HG03378 (cell line): Measurements from ENCODE around the gene CNTNAP3.
"Not testable (repeated sequence)": the region's sequence is repeated elsewhere in the genome, so short reads cannot be mapped to it uniquely, and the experiment has no call there.

Experiments used
- ATAC-seq: cut with Tn5 transposase; IDR thresholded peaks from one replicate; pipeline ENCODE4 v1.9.1; 2021; ENCODE audit warnings: mild to moderate bottlenecking, moderate library complexity; ENCODE audit not compliant: unreplicated experiment

Gene CNTNAP3

GRCh38 chr9:39287980-39288379, at the start of gene CNTNAP3:
Gene CNTNAP3, minus strand, starts transcription at chr9:39288167. Its CDS starts 103 bp downstream, at chr9:39288064.
- ATAC-seq = not testable (repeated sequence)

GRCh38 chr9:39279995-39280394, 8.0 kb downstream of the CNTNAP3 start:
- ATAC-seq = not testable (repeated sequence)

- not testable (repeated sequence) for ATAC-seq
These were observed 45.5 kb downstream of the CNTNAP3 start for GRCh38 chr9:39242513-39242912.

- ATAC-seq = not testable (repeated sequence)
These were observed 55.6 kb downstream of the CNTNAP3 start for GRCh38 chr9:39232130-39232991.

GRCh38 chr9:39215976-39216375, 72.0 kb downstream of the CNTNAP3 start:
- ATAC-seq = not testable (repeated sequence)

GRCh38 chr9:39209773-39210172, 78.2 kb downstream of the CNTNAP3 start:
- ATAC-seq = not testable (repeated sequence)

- not testable (repeated sequence) for ATAC-seq
These were observed 81.3 kb downstream of the CNTNAP3 start for GRCh38 chr9:39206643-39207042.

- ATAC-seq = not testable (repeated sequence)
These were observed 82.1 kb downstream of the CNTNAP3 start for GRCh38 chr9:39205842-39206241.

GRCh38 chr9:39200412-39200811, 87.6 kb downstream of the CNTNAP3 start:
- ATAC-seq = not testable (repeated sequence)

- not testable (repeated sequence) for ATAC-seq
These were observed 89.8 kb downstream of the CNTNAP3 start for GRCh38 chr9:39198000-39198709.

- not testable (repeated sequence) for ATAC-seq
These were observed 116.6 kb downstream of the CNTNAP3 start for GRCh38 chr9:39171370-39171769.

- not testable (repeated sequence) for ATAC-seq
These were observed 130.3 kb downstream of the CNTNAP3 start for GRCh38 chr9:39157714-39158113.

- not testable (repeated sequence) for ATAC-seq
These were observed 155.0 kb downstream of the CNTNAP3 start for GRCh38 chr9:39132826-39133552.

- ATAC-seq = not testable (repeated sequence)
These were observed 166.6 kb downstream of the CNTNAP3 start for GRCh38 chr9:39121401-39121800.

- ATAC-seq = not testable (repeated sequence)
These were observed 176.2 kb downstream of the CNTNAP3 start for GRCh38 chr9:39111746-39112145.

- no peak for ATAC-seq
These were observed 179.8 kb downstream of the CNTNAP3 start for GRCh38 chr9:39108145-39108544.

- not testable (repeated sequence) for ATAC-seq
These were observed 190.8 kb downstream of the CNTNAP3 start for GRCh38 chr9:39097208-39097607.

- ATAC-seq = not testable (repeated sequence)
These were observed 202.7 kb downstream of the CNTNAP3 start for GRCh38 chr9:39085311-39085710.

GRCh38 chr9:39082574-39082973, 205.4 kb downstream of the CNTNAP3 start:
- not testable (repeated sequence) for ATAC-seq

GRCh38 chr9:39080081-39080480, 207.9 kb downstream of the CNTNAP3 start:
- not testable (repeated sequence) for ATAC-seq
